Stimulated activated CD8-positive, alpha-beta memory T cell treated with anti-CD3 and anti-CD28 coated beads, Interleukin-7, amount 100 ng/mL, for 4 hours (primary cell): ENCODE data around the gene AP1G2.

Experiments
- DNase-seq, 2 donors: peaks; one replicate each; pipeline ENCODE4 v3.0.0-alpha.2; 2020; ENCODE audit warnings: low read depth in 2 of 2

AP1G2 gene

DNA sequence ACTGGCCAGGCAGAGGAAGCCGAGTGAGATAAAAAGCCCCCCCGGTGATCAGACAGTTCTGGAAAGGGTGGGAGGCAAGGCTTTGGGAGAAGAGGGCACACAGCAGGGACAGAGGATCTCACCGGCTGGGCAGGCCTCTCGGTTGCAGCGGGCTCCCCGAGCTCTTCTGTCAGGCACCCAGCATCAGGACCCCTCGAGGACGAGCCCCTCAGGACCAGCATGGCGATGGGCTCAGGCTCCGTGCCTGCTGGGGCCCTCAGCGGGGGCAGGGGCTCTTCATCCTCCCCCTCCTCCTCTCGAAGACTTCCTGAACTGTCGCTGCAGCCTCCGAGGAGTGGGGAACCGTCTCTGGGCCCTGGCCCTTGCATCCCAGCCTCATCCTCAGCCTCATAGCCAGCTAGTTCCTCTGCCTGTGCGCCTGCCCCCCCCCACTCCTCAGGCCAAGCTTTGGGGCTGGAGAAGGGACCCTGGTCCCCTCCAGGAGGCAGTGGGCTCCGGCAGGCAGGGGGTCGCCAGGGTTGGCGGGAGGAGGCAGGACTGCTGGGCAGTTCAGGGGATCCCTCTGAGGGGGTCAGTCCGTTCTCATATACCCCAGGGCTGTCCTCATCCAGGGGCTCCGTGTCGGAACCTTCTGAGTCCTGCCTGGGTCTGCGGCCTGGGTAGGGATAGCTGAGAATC, 3.4 kb upstream of the AP1G2 start:
- no peak for DNase-seq

- DNase-seq = no peak
Measured at GRCh38 chr14:23569443-23570151, 2.0 kb upstream of the AP1G2 start.

DNA sequence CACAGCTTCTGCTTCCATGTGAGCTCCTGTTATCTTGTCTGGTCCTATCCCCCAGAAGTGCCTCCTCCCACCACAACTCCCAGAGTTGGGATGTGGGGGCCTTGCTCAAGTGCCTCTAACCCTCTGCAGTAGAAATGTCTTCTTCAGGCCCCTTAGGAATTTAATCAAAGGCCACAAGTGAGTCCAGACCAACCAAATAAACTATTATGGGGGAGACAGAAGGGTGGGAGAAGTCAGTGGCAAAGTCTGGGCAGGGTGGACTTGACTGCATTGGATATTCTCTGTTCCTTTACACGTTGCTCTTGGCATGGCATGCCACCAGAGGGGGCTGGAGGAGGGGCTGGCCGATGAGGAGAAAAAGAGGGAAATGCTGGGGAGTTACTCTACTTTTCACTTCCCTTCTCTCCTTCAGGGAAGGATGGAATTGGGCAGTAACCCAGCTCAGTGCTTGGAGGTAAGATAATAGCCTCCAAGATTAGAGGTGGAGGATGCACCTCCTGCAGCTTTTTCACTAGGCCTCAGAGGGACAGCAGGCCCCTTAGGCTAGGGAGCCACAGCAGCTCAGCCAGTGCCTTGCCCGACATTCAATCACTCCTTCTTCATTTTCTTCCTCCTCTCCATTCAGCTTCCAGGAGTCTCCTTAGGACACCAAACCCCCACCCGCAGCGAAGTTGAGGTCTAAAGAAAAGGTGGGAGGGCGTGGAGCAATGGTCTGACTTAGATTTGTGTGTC, 1.2 kb upstream of the AP1G2 start:
- no peak for DNase-seq

- no peak for DNase-seq
Measured at GRCh38 chr14:23568021-23568599, 519 bp upstream of the AP1G2 start.

GRCh38 chr14:23566778-23567185, 809 bp downstream of the AP1G2 start:
- no peak for DNase-seq

- no peak for DNase-seq
Measured at GRCh38 chr14:23566112-23566777, 1.3 kb downstream of the AP1G2 start.

DNA sequence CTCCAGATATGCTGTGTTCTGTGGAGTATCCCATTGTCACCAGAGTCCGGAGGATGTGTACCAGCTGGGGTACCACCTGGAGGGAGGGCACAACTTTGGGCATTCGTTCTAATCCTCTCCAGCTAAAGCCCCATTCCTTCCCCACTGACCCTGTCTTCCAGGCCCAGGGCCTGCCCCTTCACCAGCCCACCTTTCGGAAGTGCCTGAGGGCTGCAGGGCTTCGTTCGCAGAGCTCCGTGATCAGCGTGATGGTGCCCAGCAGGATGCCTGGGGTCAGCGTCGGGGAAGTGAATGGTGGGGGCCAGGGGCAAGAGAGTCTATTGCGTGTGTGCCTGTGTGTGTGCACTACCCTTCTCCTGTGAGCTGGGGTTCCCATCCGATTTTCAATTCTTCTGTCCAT, 2.0 kb downstream of the AP1G2 start:
- no peak for DNase-seq

GRCh38 chr14:23564876-23565275, 2.7 kb downstream of the AP1G2 start:
- DNase-seq = no peak

DNA sequence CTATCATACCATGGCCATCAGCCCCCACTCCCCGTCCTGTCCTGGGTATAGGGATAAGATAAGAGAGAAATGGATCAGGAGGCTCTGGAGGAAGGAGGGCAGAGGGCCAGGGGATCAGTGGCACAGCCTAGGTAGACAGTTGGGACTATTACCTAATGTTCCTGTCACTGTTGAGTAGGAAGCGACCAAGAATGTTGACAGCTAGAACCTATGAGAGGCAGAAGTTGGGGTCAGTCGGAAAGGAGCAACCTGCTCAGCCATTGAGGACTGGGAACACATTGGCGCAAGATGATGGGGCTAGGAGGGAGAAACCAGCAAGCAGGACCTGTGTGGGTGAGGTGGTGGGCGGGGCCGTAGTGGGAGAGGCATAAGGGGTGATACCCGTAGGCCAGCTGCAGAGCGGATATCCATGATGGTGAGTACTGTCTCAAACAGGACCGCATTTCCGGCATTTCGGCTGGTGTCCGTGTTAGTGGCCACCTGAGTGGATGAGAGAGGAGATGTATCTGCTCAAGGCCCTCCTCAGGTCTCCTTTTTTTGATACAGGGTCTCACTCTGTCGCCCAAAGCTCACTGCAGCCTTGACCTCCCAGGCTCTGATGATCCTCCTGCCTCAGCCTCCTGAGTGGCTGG, 3.3 kb downstream of the AP1G2 start:
- DNase-seq = no peak

- DNase-seq = no peak
Measured at GRCh38 chr14:23563473-23564180, 4.0 kb downstream of the AP1G2 start.

- peak; percentile 32 to 41 for DNase-seq
Measured at GRCh38 chr14:23562822-23563472, 4.6 kb downstream of the AP1G2 start.

DNA sequence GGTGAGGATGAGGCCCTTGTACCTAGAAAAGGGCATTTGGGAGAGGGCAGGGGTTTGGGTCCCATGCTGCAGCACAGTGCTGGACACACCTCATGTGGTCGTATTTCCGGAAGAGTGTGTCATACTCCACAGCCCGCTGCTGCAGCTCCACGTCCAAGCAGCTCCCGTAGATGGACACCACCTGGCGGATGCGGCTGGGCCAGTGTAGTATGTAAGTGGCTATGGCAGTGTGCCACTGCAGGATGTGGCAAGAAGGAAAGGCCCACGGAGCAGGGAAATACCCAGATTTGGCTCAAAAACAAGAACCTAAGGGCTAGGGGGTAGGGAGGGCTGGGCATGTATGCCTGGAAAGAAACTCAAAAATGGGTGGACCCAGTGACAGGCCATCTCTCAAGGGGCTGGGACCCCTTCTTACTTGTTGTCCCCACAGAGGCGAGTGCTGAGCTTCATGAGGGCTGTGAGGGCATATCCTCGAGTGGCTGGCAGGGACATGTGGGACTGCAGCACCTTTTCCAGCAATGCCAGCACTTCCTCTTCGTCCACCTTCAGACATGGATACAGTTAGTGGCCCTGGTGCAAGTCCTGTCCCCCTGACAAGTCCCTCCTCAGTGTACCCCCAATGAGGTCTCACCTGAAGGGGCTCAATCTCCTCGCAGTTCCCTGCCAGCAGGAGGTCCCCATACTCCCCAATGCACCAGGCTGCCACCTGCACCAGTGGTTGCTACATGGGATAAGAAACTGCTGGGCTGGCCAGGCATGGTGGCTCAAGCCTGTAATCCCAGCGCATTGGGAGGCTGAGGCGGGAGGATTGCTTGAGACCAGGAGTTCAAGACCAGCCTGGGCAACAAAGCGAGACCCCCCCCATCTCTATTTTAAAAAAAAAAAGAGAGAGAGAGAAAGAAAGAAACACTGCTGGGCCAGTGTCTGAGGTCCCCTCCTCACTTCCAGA, 5.4 kb downstream of the AP1G2 start:
- DNase-seq = no peak

- DNase-seq = no peak
Measured at GRCh38 chr14:23561259-23561658, 6.3 kb downstream of the AP1G2 start.

GRCh38 chr14:23559926-23560520, 7.6 kb downstream of the AP1G2 start:
- DNase-seq = no peak

DNA sequence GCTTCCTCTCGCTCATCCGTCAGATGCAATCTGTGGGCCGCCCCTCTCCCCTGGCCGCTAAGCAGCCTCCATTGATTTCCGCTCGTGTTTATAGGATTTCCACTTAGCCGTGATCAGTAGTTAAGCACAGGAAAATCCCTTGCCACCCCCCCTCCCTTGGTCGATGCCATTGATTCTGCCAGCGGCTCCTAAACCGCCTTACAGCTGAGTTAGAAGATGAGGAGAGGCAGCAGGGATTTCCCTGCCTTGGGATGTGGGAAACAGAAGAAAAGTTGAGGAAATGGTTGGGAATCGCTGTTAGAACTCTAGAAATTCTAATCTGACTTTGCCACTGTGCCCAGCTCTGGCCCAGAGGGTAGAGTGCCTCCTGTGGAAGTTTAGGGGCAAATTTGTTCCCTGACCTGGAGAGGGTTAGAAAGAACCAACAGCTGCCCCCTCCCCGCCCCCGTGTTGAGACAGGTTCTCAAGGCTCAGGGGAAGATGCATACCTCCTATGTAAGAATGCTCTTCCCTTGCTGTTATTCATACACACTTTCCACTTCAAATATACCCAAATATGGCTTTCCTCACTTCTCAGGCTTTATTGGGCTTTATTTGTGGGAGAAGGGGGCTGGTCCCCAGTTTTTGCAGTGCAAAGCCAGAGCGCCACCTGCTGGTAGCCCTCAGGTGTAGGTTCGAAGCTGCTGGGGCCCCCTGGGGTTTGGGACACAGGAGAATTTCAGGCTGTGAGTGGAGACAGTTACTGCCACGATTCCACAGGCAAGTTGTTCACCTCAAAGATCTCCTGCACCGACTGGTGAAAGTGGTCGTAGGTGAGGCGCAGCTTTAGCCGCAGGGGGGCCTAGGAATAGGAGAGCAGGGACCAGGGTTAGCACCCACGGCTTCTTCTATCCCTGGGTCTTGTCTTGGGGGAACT, 8.3 kb downstream of the AP1G2 start:
- peak; percentile 28 to 44 for DNase-seq

- DNase-seq = no peak
Measured at GRCh38 chr14:23558346-23559009, 9.1 kb downstream of the AP1G2 start.

GRCh38 chr14:23557946-23558345, 9.6 kb downstream of the AP1G2 start:
- DNase-seq = no peak
